T-helper 2 cell treated with Interferon-gamma antibody and Interleukin-4, amounts not matched to agents 100 ng/mL and 5 ng/mL, for 36 hours (primary cell): ENCODE data around the gene TPSB2. TPM values are rescaled to one million over a fixed set of nuclear protein-coding genes. Genes with fewer than 3 reads are reported as not detected.
"Not testable (repeated sequence)": the region's sequence is repeated elsewhere in the genome, so short reads cannot be mapped to it uniquely, and the experiment has no call there.

ENCODE experiments used
- intact Hi-C: fragments of 100-400 bp; cut with micrococcal nuclease; formaldehyde crosslinking; loops from one replicate; pipeline ENCODE4 v1.15.1; 2023
- total RNA-seq: library from RNA; stranded (reverse); gene quantifications from 2 replicates; pipeline ENCODE4 v1.2.3, GENCODE V29; 2022

The TPSB2 gene
- not detected in 2 replicates for total RNA-seq

GRCh38 chr16:1230084-1230470 is at the start of gene TPSB2:
Gene TPSB2 (minus strand): TSS chr16:1230184. CDS start chr16:1229951, 233 bp downstream.
- intact Hi-C loops: not testable (repeated sequence)

- intact Hi-C loops: no loop called here
These were observed 49.3 kb upstream of the TPSB2 start for GRCh38 chr16:1279081-1279944.

GRCh38 chr16:1278477-1278876 is 48.5 kb upstream of the TPSB2 start:
- intact Hi-C loops: no loop called here

GRCh38 chr16:1277617-1278282 is 47.8 kb upstream of the TPSB2 start:
- intact Hi-C loops: no loop called here

GRCh38 chr16:1277151-1277598 is 47.2 kb upstream of the TPSB2 start:
- intact Hi-C loops: no loop called here

GRCh38 chr16:1276580-1276878 is 46.5 kb upstream of the TPSB2 start:
- intact Hi-C loops: no loop called here

- intact Hi-C loops: no loop called here
These were observed 46.0 kb upstream of the TPSB2 start for GRCh38 chr16:1275791-1276579.

- intact Hi-C loops: no loop called here
These were observed 44.8 kb upstream of the TPSB2 start for GRCh38 chr16:1274767-1275166.

GRCh38 chr16:1273816-1274215 is 43.8 kb upstream of the TPSB2 start:
- intact Hi-C loops: no loop called here

- intact Hi-C loops: no loop called here
These were observed 42.6 kb upstream of the TPSB2 start for GRCh38 chr16:1272453-1273198.

- intact Hi-C loops: not testable (repeated sequence)
These were observed 41.9 kb upstream of the TPSB2 start for GRCh38 chr16:1271724-1272413.

GRCh38 chr16:1271380-1271723 is 41.4 kb upstream of the TPSB2 start:
- intact Hi-C loops: no loop called here

GRCh38 chr16:1269418-1269817 is 39.4 kb upstream of the TPSB2 start:
- intact Hi-C loops: not testable (repeated sequence)

- intact Hi-C loops: no loop called here
These were observed 35.8 kb upstream of the TPSB2 start for GRCh38 chr16:1265826-1266225.

GRCh38 chr16:1265090-1265630 is 35.2 kb upstream of the TPSB2 start:
- intact Hi-C loops: no loop called here

GRCh38 chr16:1264345-1265089 is 34.5 kb upstream of the TPSB2 start:
- intact Hi-C loops: no loop called here

- intact Hi-C loops: no loop called here
These were observed 33.8 kb upstream of the TPSB2 start for GRCh38 chr16:1263591-1264344.

GRCh38 chr16:1262846-1263221 is 32.9 kb upstream of the TPSB2 start:
- intact Hi-C loops: no loop called here

- intact Hi-C loops: no loop called here
These were observed 32.3 kb upstream of the TPSB2 start for GRCh38 chr16:1262210-1262845.
